Lung (tissue), 12 donors: ENCODE data around the gene PCBP3. TPM values are rescaled to one million over a fixed set of nuclear protein-coding genes. Genes with fewer than 3 reads are reported as not detected.
A peak's percentile ranks its signal among the peaks of the same experiment; 100 is the strongest.

Experiments
- ATAC-seq: fragments of 200-7000 bp; cut with Tn5 transposase; one replicate; pipeline ENCODE4 v1.9.1; 2020; ENCODE audit warnings: moderate number of reproducible peaks; ENCODE audit not compliant: insufficient read depth, low FRiP score
- DNase-seq, 3 donors: peaks; one replicate each; pipeline ENCODE4 v3.0.0-alpha.2; 2013 to 2017
- H3K27ac ChIP-seq, 2 donors: one replicate each; pipeline ENCODE4 v1.5.1; 2013; ENCODE audit warnings: mild to moderate bottlenecking in 2 of 2, moderate library complexity in 2 of 2, control low read depth in 1 of 2, inconsistent platforms in 1 of 2, low read depth in 1 of 2, low read length in 1 of 2
- H3K27me3 ChIP-seq, 3 donors: one replicate each; pipeline ENCODE4 v1.5.1; 2013; ENCODE audit warnings: low read length in 2 of 3; ENCODE audit not compliant: control insufficient read depth in 3 of 3, insufficient read depth in 3 of 3
- H3K36me3 ChIP-seq, 4 donors: one replicate each; pipeline ENCODE4 v1.5.1; 2013; ENCODE audit warnings: low read length in 4 of 4, mild to moderate bottlenecking in 1 of 4, moderate library complexity in 1 of 4; ENCODE audit not compliant: control insufficient read depth in 4 of 4, insufficient read depth in 4 of 4
- H3K4me1 ChIP-seq, 5 donors: one replicate each; pipeline ENCODE4 v1.5.1; 2013; ENCODE audit warnings: low read length in 5 of 5, mild to moderate bottlenecking in 2 of 5, moderate library complexity in 1 of 5; ENCODE audit not compliant: control insufficient read depth in 5 of 5, insufficient read depth in 5 of 5
- H3K4me3 ChIP-seq: one replicate; pipeline ENCODE4 v1.5.1; 2013; ENCODE audit warnings: mild to moderate bottlenecking, control low read depth, moderate library complexity
- H3K9ac ChIP-seq, 2 donors: one replicate each; pipeline ENCODE4 v1.5.1; 2013; ENCODE audit warnings: low read length in 2 of 2, control low read depth in 1 of 2; ENCODE audit not compliant: insufficient read depth in 1 of 2
- H3K9me3 ChIP-seq, 4 donors: one replicate each; pipeline ENCODE4 v1.5.1; 2013; ENCODE audit warnings: low read length in 3 of 4, mild to moderate bottlenecking in 1 of 4, moderate library complexity in 1 of 4; ENCODE audit not compliant: control insufficient read depth in 4 of 4, insufficient read depth in 3 of 4
- WGBS, 2 donors: extraction: QIAGEN DNeasy Blood & Tissue Kit; methylation state at CpG; one replicate each; pipeline ENCODE4 v1.1.7; 2013; 5-methylcytosine and 5-hydroxymethylcytosine counted together
- polyA plus RNA-seq, 2 donors: library from polyadenylated mRNA; stranded (reverse); fragments of 200-250 nt; gene quantifications; one replicate each; pipeline ENCODE4 v1.2.1, GENCODE V29; 2013
- total RNA-seq, 2 donors: library from RNA; depleted of rRNA in 1 of 2; stranded (reverse); fragments of >200 nt in 1 of 2; gene quantifications; one replicate each; pipeline ENCODE4 v1.2.1, GENCODE V29; 2014 to 2021
- TF ChIP-seq, protein P1 (sequence below): IDR thresholded peaks from 2 replicates; pipeline ENCODE4 v1.5.1; 2012; ENCODE audit warnings: mild to moderate bottlenecking; ENCODE audit errors: control extremely low read depth, extremely low read depth
- donor health status: control.
- donor health status: control.
- donor health status: Bipolar disorder and iron deficiency.
- donor health status: healthy.
- donor health status: DM: yes; HTN: yes; CAD: no.

Gene PCBP3
- total and polyA plus RNA-seq, 4 donors: 1.6 to 8.2 (median 3.1) TPM

GRCh38 chr21:45988366-45989347 is 345.1 kb downstream of the PCBP3 start:
- peaks cover 0 to 6% (median 0%) of the 10 kb centered on the region in 5 donors for H3K4me1 ChIP-seq
- H3K27me3 ChIP-seq: no peaks in the 10 kb centered on the region
- DNase-seq (no peak), ATAC-seq (no peak)
- 81 to 87% methylated on average over 32 to 36 of the region's 36 CpGs for WGBS, 2 donors
- H3K4me3 ChIP-seq: no peak overlapping the region
- H3K27ac ChIP-seq: no peak overlapping the region
- H3K9ac ChIP-seq: no peak overlapping the region
- TF ChIP-seq, protein P1, sequence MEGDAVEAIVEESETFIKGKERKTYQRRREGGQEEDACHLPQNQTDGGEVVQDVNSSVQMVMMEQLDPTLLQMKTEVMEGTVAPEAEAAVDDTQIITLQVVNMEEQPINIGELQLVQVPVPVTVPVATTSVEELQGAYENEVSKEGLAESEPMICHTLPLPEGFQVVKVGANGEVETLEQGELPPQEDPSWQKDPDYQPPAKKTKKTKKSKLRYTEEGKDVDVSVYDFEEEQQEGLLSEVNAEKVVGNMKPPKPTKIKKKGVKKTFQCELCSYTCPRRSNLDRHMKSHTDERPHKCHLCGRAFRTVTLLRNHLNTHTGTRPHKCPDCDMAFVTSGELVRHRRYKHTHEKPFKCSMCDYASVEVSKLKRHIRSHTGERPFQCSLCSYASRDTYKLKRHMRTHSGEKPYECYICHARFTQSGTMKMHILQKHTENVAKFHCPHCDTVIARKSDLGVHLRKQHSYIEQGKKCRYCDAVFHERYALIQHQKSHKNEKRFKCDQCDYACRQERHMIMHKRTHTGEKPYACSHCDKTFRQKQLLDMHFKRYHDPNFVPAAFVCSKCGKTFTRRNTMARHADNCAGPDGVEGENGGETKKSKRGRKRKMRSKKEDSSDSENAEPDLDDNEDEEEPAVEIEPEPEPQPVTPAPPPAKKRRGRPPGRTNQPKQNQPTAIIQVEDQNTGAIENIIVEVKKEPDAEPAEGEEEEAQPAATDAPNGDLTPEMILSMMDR: no peak
- no peaks in the 10 kb centered on the region for H3K9me3 ChIP-seq
- peaks cover 0 to 44% (median 20%) of the 10 kb centered on the region in 4 donors for H3K36me3 ChIP-seq

- Histone ChIP-seq H3K9ac (no peak overlapping the region), H3K27me3 (no peaks in the 10 kb centered on the region), H3K27ac (no peak overlapping the region), H3K4me3 (no peak overlapping the region), H3K9me3 (no peaks in the 10 kb centered on the region), H3K36me3 (peaks cover 0 to 47% (median 19%) of the 10 kb centered on the region in 4 donors), H3K4me1 (peaks cover 0 to 5% (median 0%) of the 10 kb centered on the region in 5 donors)
- TF ChIP-seq, protein P1: no peak
- ATAC-seq (no peak), DNase-seq (peak in 1 of 3 donors; percentile 9)
- WGBS, 2 donors: 91 to 94% methylated on average over 20 to 32 of the region's 32 CpGs
Measured at GRCh38 chr21:45989355-45990048, 346.0 kb downstream of the PCBP3 start.

DNA sequence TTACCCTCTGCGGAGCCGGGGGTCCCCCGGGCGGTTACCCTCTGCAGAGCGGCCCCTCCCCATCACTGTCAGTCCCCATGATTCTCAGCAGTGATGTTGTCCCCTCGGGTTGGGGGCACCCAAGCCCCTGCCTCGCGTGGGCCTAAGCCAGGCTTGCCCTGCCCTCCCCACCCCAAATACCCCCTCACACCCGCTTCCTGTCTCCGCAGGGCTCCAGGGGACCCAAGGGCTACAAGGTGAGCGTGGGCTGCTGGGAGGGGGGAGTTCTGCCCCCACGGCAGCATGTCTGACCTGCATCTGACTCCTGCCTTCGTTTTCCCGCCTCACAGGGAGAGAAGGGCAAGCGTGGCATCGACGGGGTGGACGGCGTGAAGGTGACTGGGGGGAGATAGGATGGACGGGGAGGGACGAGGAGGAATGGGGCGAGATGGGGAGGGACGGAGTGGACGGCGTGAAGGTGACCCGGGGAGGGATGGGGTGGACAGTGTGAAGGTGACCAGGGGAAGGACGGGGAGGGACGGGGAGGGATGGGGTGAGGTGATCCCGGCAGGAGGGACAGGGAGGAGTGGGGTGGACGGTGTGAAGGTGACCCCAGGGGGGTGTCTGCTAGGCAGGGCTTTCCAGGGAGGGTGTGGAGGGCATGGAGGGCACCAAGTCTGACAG is 346.7 kb downstream of the PCBP3 start:
- ATAC-seq (no peak), DNase-seq (no peak)
- TF ChIP-seq, protein P1: no peak
- H3K4me1 ChIP-seq: no peaks in the 10 kb centered on the region
- H3K4me3 ChIP-seq: no peak overlapping the region
- H3K9ac ChIP-seq: no peak overlapping the region
- H3K27me3 ChIP-seq: no peaks in the 10 kb centered on the region
- peaks cover 0 to 45% (median 17%) of the 10 kb centered on the region in 4 donors for H3K36me3 ChIP-seq
- WGBS, 2 donors: 88 to 89% methylated on average over 25 to 30 of the region's 30 CpGs
- no peak overlapping the region for H3K27ac ChIP-seq
- no peaks in the 10 kb centered on the region for H3K9me3 ChIP-seq
